Measurements from ENCODE around the gene KLHL13.

DNA sequence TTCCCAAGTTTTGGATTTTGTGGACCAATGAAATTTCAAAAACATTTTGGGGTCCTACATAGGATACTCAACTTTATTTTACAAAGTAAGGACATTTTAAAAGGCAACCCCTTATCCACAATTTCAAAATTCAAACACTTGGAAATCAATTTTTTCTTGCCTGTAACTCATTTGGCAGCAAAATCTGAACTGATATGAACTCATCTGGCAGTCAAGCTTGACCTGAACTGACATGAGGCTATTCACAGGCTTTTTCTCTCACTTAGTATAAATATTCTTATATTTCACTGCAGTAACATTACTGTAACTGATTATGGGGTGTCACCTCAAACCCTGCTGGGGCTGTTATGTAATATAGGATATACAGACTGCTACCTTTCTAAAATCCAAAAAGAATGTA is 116.1 kb downstream of the KLHL13 start:
- TF ChIP-seq, protein P1, sequence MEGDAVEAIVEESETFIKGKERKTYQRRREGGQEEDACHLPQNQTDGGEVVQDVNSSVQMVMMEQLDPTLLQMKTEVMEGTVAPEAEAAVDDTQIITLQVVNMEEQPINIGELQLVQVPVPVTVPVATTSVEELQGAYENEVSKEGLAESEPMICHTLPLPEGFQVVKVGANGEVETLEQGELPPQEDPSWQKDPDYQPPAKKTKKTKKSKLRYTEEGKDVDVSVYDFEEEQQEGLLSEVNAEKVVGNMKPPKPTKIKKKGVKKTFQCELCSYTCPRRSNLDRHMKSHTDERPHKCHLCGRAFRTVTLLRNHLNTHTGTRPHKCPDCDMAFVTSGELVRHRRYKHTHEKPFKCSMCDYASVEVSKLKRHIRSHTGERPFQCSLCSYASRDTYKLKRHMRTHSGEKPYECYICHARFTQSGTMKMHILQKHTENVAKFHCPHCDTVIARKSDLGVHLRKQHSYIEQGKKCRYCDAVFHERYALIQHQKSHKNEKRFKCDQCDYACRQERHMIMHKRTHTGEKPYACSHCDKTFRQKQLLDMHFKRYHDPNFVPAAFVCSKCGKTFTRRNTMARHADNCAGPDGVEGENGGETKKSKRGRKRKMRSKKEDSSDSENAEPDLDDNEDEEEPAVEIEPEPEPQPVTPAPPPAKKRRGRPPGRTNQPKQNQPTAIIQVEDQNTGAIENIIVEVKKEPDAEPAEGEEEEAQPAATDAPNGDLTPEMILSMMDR (IDR thresholded peaks at IDR 0.05), result no peak
- TF ChIP-seq POLR2A (IDR thresholded peaks at IDR 0.05), result no peak

All from right lobe of liver (tissue), 4 donors.